ENCODE results near the gene FAF1.

Gene FAF1

GRCh38 chr1:50562106-50562505 is 398.0 kb downstream of the FAF1 start:
- TF ChIP-seq CTCF (IDR thresholded peaks at IDR 0.05; ENCODE audit: low read depth, low read length), result no peak
- Histone ChIP-seq H3K36me3 (peaks cover 39% of the 10 kb centered on the region), H3K27me3 (ENCODE audit: insufficient read depth, low read depth, severe bottlenecking) (no peaks in the 10 kb centered on the region), H3K9me3 (ENCODE audit: severe bottlenecking) (no peaks in the 10 kb centered on the region), H3K4me3 (ENCODE audit: low read depth, low read length) (no peak overlapping the region), H3K27ac (no peak overlapping the region)
- no peak for DNase-seq

GRCh38 chr1:50559421-50559820 is 400.6 kb downstream of the FAF1 start:
- no peak for TF ChIP-seq CTCF (IDR thresholded peaks at IDR 0.05; ENCODE audit: low read depth, low read length)
- DNase-seq, result no peak
- peaks cover 17% of the 10 kb centered on the region for H3K36me3 ChIP-seq
- H3K9me3 ChIP-seq (ENCODE audit: severe bottlenecking), result no peaks in the 10 kb centered on the region
- H3K27me3 ChIP-seq (ENCODE audit: insufficient read depth, low read depth, severe bottlenecking), result no peaks in the 10 kb centered on the region
- no peak overlapping the region for H3K4me3 ChIP-seq (ENCODE audit: low read depth, low read length)
- H3K27ac ChIP-seq, result no peak overlapping the region

GRCh38 chr1:50553921-50554320 is 406.1 kb downstream of the FAF1 start:
- Histone ChIP-seq H3K27ac (no peak overlapping the region), H3K27me3 (ENCODE audit: insufficient read depth, low read depth, severe bottlenecking) (no peaks in the 10 kb centered on the region), H3K4me3 (ENCODE audit: low read depth, low read length) (no peak overlapping the region), H3K9me3 (ENCODE audit: severe bottlenecking) (no peaks in the 10 kb centered on the region), H3K36me3 (no peaks in the 10 kb centered on the region)
- no peak for TF ChIP-seq CTCF (IDR thresholded peaks at IDR 0.05; ENCODE audit: low read depth, low read length)
- no peak for DNase-seq

- Histone ChIP-seq H3K36me3 (no peaks in the 10 kb centered on the region; the same call in 1 of the 2 replicates), H3K4me3 (ENCODE audit: low read depth, low read length) (no peak overlapping the region), H3K9me3 (ENCODE audit: severe bottlenecking) (no peaks in the 10 kb centered on the region), H3K27ac (no peak overlapping the region), H3K27me3 (ENCODE audit: insufficient read depth, low read depth, severe bottlenecking) (no peaks in the 10 kb centered on the region)
- no peak for DNase-seq
- TF ChIP-seq CTCF (IDR thresholded peaks at IDR 0.05; ENCODE audit: low read depth, low read length), result no peak
Observed at GRCh38 chr1:50548243-50548642, 411.8 kb downstream of the FAF1 start.

GRCh38 chr1:50542362-50542761 is 417.7 kb downstream of the FAF1 start:
- no peak for TF ChIP-seq CTCF (IDR thresholded peaks at IDR 0.05; ENCODE audit: low read depth, low read length)
- no peak for DNase-seq
- Histone ChIP-seq H3K4me3 (ENCODE audit: low read depth, low read length) (no peak overlapping the region), H3K27me3 (ENCODE audit: insufficient read depth, low read depth, severe bottlenecking) (no peaks in the 10 kb centered on the region), H3K9me3 (ENCODE audit: severe bottlenecking) (no peaks in the 10 kb centered on the region), H3K36me3 (peaks cover 6% of the 10 kb centered on the region; the same call in 1 of the 2 replicates), H3K27ac (no peak overlapping the region)

- TF ChIP-seq CTCF (IDR thresholded peaks at IDR 0.05; ENCODE audit: low read depth, low read length), result no peak
- Histone ChIP-seq H3K27me3 (ENCODE audit: insufficient read depth, low read depth, severe bottlenecking) (no peaks in the 10 kb centered on the region), H3K4me3 (ENCODE audit: low read depth, low read length) (no peak overlapping the region), H3K27ac (no peak overlapping the region), H3K36me3 (peaks cover 9% of the 10 kb centered on the region), H3K9me3 (ENCODE audit: severe bottlenecking) (no peaks in the 10 kb centered on the region)
- DNase-seq, result no peak
Observed at GRCh38 chr1:50538476-50538875, 421.6 kb downstream of the FAF1 start.
